GM21576 (cell line): ENCODE data around the gene C17orf75.

ENCODE experiments used
- ATAC-seq: cut with Tn5 transposase; IDR thresholded peaks from one replicate; pipeline ENCODE4 v1.9.1; 2021; ENCODE audit warnings: mild to moderate bottlenecking, moderate library complexity; ENCODE audit not compliant: unreplicated experiment

C17orf75 gene

GRCh38 chr17:32278815-32279214 is 63.2 kb downstream of the C17orf75 start:
- no peak for ATAC-seq
